NCI-H2196 treated with DMSO at 0.1 percent for 48 hours (cell line): ENCODE results near the gene GRIA4.
"Not testable (repeated sequence)": the region's sequence is repeated elsewhere in the genome, so short reads cannot be mapped to it uniquely, and the experiment has no call there.

Source experiments
- DNase-seq: peaks from one replicate; lab custom pipeline; 2025; ENCODE audit not compliant: unreplicated experiment; lab: John Stamatoyannopoulos, UW

The GRIA4 gene

DNA sequence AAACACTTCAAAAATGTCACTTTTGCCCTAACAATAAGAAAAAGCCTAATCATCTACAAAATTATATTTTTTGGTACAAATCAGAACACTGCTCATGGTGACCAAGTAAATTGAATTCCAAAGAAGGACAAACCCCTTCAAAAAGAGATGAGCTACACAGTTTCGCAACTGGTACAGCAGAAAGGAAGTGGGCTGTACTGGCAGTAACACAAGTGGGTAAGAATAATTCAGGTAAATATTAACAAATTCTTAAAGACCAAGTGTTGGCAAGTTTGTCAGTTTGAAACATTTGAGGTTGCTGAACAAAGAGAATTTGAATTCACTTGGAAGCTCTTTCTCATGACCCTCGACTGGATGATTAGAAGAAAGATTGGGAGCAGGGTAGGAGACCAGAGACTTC lies 376.7 kb downstream of the GRIA4 start:
- DNase-seq, result no peak

DNA sequence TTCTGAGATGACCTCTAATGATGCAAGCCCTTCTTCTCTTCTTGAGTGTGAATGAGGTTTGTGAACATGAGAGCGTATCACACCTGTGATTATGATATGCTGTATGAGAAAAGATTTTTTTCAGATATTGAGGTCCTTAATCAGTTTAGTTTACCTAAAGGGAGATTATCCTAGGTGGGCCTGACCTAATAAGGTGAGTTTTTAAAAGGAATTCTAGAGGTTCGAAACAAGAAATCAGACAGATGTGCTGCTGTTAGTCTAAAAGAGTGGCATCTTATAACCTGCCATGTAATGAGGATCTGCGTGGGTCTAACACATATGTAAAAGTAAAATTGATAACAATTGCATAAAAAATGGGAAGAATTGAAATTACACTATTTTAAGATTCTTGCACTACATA lies 378.3 kb downstream of the GRIA4 start:
- DNase-seq, result no peak

DNA sequence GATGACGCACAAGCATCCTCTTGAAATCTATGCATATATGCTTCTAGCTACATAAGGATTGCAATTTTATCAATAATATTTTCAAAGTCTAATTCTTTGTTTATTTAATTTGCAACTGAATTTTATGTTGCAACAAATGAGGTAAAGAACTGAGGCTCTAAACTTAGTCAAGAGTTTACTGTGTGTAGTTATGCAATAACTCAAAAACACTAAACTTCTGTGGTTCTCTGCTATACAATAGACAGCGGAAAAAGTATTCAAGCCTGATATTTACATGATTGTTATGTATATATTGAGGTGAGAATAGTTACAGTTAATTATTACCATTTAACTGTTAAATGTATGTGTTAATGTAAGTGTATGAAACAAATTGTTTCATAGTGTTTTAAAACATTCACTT lies 379.3 kb downstream of the GRIA4 start:
- DNase-seq, result no peak

DNA sequence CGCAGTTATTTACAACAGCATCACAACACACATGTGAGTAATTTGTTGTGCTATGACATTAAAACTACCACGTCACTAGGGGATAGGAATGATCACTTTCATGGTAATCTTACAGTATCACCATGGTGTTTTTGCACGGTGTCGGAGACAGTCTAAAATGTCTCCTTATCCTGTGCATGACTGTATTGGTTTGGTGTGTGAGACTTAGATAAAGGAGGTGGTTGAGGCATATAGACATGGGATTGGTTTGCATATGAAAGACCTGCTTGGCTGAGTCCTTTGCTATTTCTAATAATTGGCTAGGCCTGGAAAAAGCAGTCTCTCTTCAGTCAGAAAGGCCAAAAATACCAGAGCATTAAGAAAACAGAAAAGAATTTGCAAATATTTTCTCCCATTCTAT lies 382.0 kb downstream of the GRIA4 start:
- no peak for DNase-seq

- no peak for DNase-seq
These were observed 391.6 kb downstream of the GRIA4 start for GRCh38 chr11:106001304-106002012.

GRCh38 chr11:106003094-106003493 lies 393.2 kb downstream of the GRIA4 start:
- DNase-seq, result not testable (repeated sequence)

DNA sequence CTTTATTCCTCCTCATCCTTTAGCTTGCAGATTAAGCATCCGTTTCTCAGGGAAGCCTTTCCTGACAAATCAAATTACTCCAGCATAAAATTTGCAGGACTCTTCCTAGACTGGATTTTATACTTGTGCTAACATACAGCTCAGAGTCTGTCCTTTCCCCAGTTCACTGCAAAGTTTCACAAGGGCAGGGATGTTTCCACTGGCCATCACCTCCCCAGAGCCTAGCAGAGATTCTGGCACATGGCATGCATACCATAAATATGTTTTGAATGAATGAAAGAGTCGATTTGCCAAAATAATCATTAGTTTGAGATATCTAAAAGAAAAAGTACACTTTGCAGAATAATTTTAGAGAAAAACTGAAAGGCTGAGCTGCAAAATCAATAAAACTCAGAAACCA lies 401.6 kb downstream of the GRIA4 start:
- DNase-seq, result no peak

- no peak for DNase-seq
These were observed 402.9 kb downstream of the GRIA4 start for GRCh38 chr11:106012744-106013143.

DNA sequence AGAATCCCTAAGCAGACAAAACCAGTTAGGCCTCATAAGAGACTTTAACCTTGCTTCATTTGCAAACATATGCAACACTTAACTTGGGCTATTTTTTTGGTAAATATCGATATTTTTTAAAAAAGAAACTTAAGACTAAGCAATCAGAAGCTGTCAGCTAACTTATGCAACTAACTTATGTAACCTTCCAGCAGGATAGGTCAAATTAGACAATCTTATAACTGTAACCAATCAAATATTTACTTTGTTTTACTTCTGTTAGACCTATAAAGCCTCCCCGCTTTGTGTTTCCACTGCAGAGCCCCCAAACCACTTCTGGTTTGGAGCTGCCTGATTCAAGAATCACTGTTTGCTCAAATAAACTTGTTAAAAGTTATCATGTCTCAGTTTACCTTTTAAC lies 404.2 kb downstream of the GRIA4 start:
- DNase-seq, result no peak

GRCh38 chr11:106014620-106015019 lies 404.7 kb downstream of the GRIA4 start:
- DNase-seq, result no peak

GRCh38 chr11:106015066-106015465 lies 405.2 kb downstream of the GRIA4 start:
- no peak for DNase-seq

- DNase-seq, result no peak
These were observed 407.2 kb downstream of the GRIA4 start for GRCh38 chr11:106017093-106017492.

GRCh38 chr11:106021181-106021966 lies 411.5 kb downstream of the GRIA4 start:
- no peak for DNase-seq

- DNase-seq, result peak; percentile 97
These were observed 412.3 kb downstream of the GRIA4 start, which contains the start of gene MSANTD4 for GRCh38 chr11:106021967-106022794. Gene MSANTD4 (minus strand): TSS chr11:106022240. CDS start chr11:106010917, 11,323 bp downstream.

GRCh38 chr11:106022795-106023275 lies 413.0 kb downstream of the GRIA4 start:
- DNase-seq, result no peak

GRCh38 chr11:106030609-106031008 lies 420.7 kb downstream of the GRIA4 start:
- DNase-seq, result no peak

DNA sequence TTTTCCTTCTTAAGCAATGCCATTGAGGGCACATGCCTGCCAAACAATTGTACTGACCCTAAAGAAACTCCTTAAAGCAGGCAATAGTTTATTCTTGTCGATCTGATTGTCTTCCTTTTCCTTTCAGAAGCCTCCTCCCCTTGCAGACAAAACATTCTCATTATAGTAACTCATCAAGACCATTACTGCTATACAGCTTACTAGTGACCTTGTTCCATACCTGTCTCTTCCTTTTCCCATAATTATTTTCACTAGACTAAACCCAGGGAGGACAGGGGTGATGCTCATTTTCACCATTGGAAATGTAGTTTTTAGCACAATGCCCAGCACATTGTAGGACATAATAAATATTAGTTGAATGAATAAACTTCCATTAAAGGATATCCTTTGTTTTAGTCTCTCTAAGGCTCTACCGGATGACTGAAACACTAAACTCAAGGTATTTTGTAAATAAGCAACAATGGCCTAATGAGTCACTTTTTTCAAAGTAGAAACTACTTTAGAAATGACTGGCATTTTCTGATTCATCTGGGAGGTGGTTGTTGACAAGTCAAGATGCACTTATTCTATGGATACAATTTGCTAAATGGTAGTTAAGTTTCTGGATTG lies 421.4 kb downstream of the GRIA4 start:
- no peak for DNase-seq
